K562 (cell line): ENCODE data around the gene PUS10. TPM values are rescaled to one million over a fixed set of nuclear protein-coding genes. Genes with fewer than 3 reads are reported as not detected.

Experiments
- BHLHE40 ChIP-seq: IDR thresholded peaks from 2 replicates; pipeline ENCODE4 v1.6.1; 2011; ENCODE audit warnings: low read length, improper control_type of control experiment
- COPS2 ChIP-seq: fragments of 450-650 bp; conservative IDR thresholded peaks from 2 replicates; pipeline ENCODE4 v1.6.1; 2016; ENCODE audit warnings: mild to moderate bottlenecking, moderate library complexity
- FOXA3 ChIP-seq, 2 experiments: fragments of 450-650 bp in 1 of 2; sonication (generic) in 1 of 2; formaldehyde crosslinking; IDR thresholded peaks in 1 of 2; conservative IDR thresholded peaks in 1 of 2; 2 replicates each; pipeline versions ENCODE4 v1.4.0 to v1.8.0; 2020 to 2022; ENCODE audit warnings: mild to moderate bottlenecking in 2 of 2, missing genetic modification reagents in 1 of 2
- KLF6 ChIP-seq: fragments of 250-450 bp; sonication (Bioruptor Pico); IDR thresholded peaks from 2 replicates; pipeline ENCODE4 v1.4.0; 2020; ENCODE audit warnings: mild to moderate bottlenecking, moderate library complexity, borderline replicate concordance
- MCM5 ChIP-seq: fragments of 450-650 bp; IDR thresholded peaks from 2 replicates; pipeline ENCODE4 v1.6.1; 2016; ENCODE audit warnings: low read depth
- NR2C1 ChIP-seq, 2 experiments: fragments of 450-650 bp; IDR thresholded peaks; 2 replicates each; pipeline ENCODE4 v1.6.1; 2017; ENCODE audit warnings: mild to moderate bottlenecking in 2 of 2, antibody characterized with exemption in 1 of 2, inconsistent platforms in 1 of 2, missing compliant biosample characterization in 1 of 2, missing genetic modification characterization in 1 of 2
- OTX1 ChIP-seq: fragments of 450-650 bp; formaldehyde crosslinking; IDR thresholded peaks from 2 replicates; pipeline ENCODE4 v1.4.0; 2022; ENCODE audit warnings: mild to moderate bottlenecking
- PCBP2 ChIP-seq: fragments of 200-400 bp; formaldehyde crosslinking; IDR thresholded peaks from 2 replicates; pipeline ENCODE4 v1.6.1; 2018; ENCODE audit warnings: low read length, low read depth, mild to moderate bottlenecking, moderate library complexity; ENCODE audit not compliant: poor library complexity, severe bottlenecking
- RBM17 ChIP-seq: fragments of 200-400 bp; formaldehyde crosslinking; IDR thresholded peaks from 2 replicates; pipeline ENCODE4 v1.6.1; 2017; ENCODE audit warnings: low read depth, mild to moderate bottlenecking, low read length, borderline replicate concordance
- RFX1 ChIP-seq: fragments of 450-650 bp; IDR thresholded peaks from 2 replicates; pipeline ENCODE4 v1.6.1; 2016; ENCODE audit warnings: mild to moderate bottlenecking, moderate library complexity
- TBL1XR1 ChIP-seq, 2 experiments: IDR thresholded peaks; 2 replicates each; pipeline ENCODE4 v1.6.1; 2012; ENCODE audit warnings: improper control_type of control experiment in 2 of 2, low read length in 2 of 2, mild to moderate bottlenecking in 1 of 2
- ZNF41 ChIP-seq: fragments of 250-450 bp; sonication (Bioruptor Pico); conservative IDR thresholded peaks from 2 replicates; pipeline ENCODE4 v1.4.0; 2020; ENCODE audit warnings: mild to moderate bottlenecking
- ZNF445 ChIP-seq: fragments of 250-450 bp; sonication (Bioruptor Pico); IDR thresholded peaks from 2 replicates; pipeline ENCODE4 v1.4.0; 2020; ENCODE audit warnings: low read depth, mild to moderate bottlenecking, moderate library complexity
- polyA plus RNA-seq, 8 experiments: library from polyadenylated mRNA; depleted of rRNA in 4 of 8; stranded (reverse) in 5 of 8; unstranded in 3 of 8; fragments of >200 nt; fragmentation: Nextera tagmentation in 2 of 8; fragmentation: Illumina TruSeq in 1 of 8; extraction: Ambion mirVana in 2 of 8; extraction: Trizol in 1 of 8; gene quantifications; 2 replicates each; pipeline versions ENCODE4 v1.2.1 to v1.2.3, GENCODE V29; 2011 to 2014; ENCODE audit warnings: inconsistent platforms in 1 of 8, missing spikeins in 1 of 8
- total RNA-seq, 7 experiments: library from RNA; depleted of rRNA in 6 of 7; stranded (reverse); fragments of >200 nt in 6 of 7; fragmentation: Illumina TruSeq in 2 of 7; extraction: Trizol in 2 of 7; gene quantifications; 2 replicates each; pipeline versions ENCODE4 v1.2.1 to v1.2.3, GENCODE V29; 2011 to 2021; ENCODE audit warnings: low replicate concordance in 1 of 7
- TF ChIP-seq, protein P1 (sequence below): sonication (generic); formaldehyde crosslinking; IDR thresholded peaks from 2 replicates; pipeline ENCODE4 v1.8.0; 2022; ENCODE audit warnings: mild to moderate bottlenecking, missing genetic modification reagents
- TF ChIP-seq, protein P2 (sequence below): fragments of 250-450 bp; sonication (Bioruptor Pico); IDR thresholded peaks from 2 replicates; pipeline ENCODE4 v1.8.0; 2021; ENCODE audit warnings: moderate library complexity, mild to moderate bottlenecking, inconsistent platforms
- TF ChIP-seq, protein P3 (sequence below): fragments of 200-800 bp; sonication (Bioruptor generic); IDR thresholded peaks from 2 replicates; pipeline ENCODE4 v1.6.1; 2016; ENCODE audit warnings: missing genetic modification characterization, missing compliant biosample characterization
- TF ChIP-seq, protein P4 (sequence below): fragments of 450-650 bp; IDR thresholded peaks from 2 replicates; pipeline ENCODE4 v1.6.1; 2016; ENCODE audit warnings: missing biosample characterization, missing genetic modification characterization
- TF ChIP-seq, protein P5 (sequence below): fragments of 450-650 bp; IDR thresholded peaks from 2 replicates; pipeline ENCODE4 v1.7.0; 2016; ENCODE audit warnings: borderline replicate concordance

The PUS10 gene
- total and polyA plus RNA-seq, 9 of the 15 experiments (the other 6 are each of a cell fraction or from before 2014, with no cell fraction given) = 5.0 to 10.7 (median 7.6) TPM

DNA sequence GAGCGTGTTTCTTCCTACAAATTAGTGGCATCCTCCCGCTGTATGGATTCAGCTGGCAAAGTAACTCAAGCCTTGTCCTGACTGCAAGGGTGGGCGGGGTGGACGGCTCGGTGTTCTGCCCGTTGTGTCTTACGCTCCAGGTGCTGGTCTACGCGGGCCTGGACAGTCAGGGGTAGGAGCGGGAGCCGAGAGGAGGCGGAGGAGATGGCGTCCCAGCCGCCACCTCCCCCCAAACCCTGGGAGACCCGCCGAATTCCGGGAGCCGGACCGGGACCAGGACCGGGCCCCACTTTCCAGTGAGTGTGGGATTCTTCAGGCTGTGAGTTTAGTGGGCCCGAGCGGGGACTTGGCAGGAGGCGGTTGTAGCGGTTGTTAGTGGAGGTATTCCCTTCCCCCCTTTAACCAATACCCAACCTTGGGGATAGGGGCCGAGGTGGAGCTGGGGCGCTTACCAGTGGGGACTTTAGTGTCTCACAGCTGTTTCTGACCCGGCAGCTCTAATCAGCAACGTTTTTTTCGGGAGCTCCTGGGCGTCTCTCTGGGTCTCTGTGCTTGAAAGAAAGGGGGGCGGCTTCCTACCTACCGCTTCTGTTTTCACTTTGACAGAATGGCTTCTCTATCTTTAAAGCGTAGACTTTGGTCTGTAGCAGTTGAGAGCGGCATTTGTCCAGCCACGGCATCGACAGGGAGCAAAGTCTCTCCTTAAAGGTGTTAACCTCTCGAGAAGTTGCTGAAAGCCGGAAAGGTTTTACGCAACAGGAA is at the start of gene PUS10, which contains the start of gene PEX13 (continued):
- TF ChIP-seq, protein P1, sequence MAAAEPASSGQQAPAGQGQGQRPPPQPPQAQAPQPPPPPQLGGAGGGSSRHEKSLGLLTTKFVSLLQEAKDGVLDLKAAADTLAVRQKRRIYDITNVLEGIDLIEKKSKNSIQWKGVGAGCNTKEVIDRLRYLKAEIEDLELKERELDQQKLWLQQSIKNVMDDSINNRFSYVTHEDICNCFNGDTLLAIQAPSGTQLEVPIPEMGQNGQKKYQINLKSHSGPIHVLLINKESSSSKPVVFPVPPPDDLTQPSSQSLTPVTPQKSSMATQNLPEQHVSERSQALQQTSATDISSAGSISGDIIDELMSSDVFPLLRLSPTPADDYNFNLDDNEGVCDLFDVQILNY (CRISPR knock-in tag) = no peak
- TF ChIP-seq MCM5 = no peak
- TF ChIP-seq RFX1 = no peak
- TF ChIP-seq, protein P2, sequence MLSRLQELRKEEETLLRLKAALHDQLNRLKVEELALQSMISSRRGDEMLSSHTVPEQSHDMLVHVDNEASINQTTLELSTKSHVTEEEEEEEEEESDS (CRISPR knock-in tag) = no peak
- TF ChIP-seq COPS2 = no peak
- TF ChIP-seq NR2C1 (IDR thresholded peaks at IDR 0.05) = no peak
- TF ChIP-seq NR2C1 (tag; IDR thresholded peaks at IDR 0.05) = no peak
- no peak for TF ChIP-seq KLF6 (CRISPR knock-in tag)
- TF ChIP-seq, protein P3, sequence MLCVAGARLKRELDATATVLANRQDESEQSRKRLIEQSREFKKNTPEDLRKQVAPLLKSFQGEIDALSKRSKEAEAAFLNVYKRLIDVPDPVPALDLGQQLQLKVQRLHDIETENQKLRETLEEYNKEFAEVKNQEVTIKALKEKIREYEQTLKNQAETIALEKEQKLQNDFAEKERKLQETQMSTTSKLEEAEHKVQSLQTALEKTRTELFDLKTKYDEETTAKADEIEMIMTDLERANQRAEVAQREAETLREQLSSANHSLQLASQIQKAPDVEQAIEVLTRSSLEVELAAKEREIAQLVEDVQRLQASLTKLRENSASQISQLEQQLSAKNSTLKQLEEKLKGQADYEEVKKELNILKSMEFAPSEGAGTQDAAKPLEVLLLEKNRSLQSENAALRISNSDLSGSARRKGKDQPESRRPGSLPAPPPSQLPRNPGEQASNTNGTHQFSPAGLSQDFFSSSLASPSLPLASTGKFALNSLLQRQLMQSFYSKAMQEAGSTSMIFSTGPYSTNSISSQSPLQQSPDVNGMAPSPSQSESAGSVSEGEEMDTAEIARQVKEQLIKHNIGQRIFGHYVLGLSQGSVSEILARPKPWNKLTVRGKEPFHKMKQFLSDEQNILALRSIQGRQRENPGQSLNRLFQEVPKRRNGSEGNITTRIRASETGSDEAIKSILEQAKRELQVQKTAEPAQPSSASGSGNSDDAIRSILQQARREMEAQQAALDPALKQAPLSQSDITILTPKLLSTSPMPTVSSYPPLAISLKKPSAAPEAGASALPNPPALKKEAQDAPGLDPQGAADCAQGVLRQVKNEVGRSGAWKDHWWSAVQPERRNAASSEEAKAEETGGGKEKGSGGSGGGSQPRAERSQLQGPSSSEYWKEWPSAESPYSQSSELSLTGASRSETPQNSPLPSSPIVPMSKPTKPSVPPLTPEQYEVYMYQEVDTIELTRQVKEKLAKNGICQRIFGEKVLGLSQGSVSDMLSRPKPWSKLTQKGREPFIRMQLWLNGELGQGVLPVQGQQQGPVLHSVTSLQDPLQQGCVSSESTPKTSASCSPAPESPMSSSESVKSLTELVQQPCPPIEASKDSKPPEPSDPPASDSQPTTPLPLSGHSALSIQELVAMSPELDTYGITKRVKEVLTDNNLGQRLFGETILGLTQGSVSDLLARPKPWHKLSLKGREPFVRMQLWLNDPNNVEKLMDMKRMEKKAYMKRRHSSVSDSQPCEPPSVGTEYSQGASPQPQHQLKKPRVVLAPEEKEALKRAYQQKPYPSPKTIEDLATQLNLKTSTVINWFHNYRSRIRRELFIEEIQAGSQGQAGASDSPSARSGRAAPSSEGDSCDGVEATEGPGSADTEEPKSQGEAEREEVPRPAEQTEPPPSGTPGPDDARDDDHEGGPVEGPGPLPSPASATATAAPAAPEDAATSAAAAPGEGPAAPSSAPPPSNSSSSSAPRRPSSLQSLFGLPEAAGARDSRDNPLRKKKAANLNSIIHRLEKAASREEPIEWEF (CRISPR knock-in tag) = 0 out of 2 replicates have a peak, but pooled peaks have one; percentile 30
- no peak for TF ChIP-seq TBL1XR1 (IDR thresholded peaks at IDR 0.05; ENCODE audit: low read length in 2 of 2)
- TF ChIP-seq BHLHE40 = no peak
- no peak for TF ChIP-seq FOXA3 (CRISPR knock-in tag; conservative IDR thresholded peaks at IDR 0.05 in 1 of 2, IDR thresholded peaks at IDR 0.05 in 1 of 2)
- TF ChIP-seq ZNF41 (CRISPR knock-in tag) = no peak
- no peak for TF ChIP-seq OTX1
- no peak for TF ChIP-seq RBM17
- TF ChIP-seq PCBP2 = no peak
- TF ChIP-seq, protein P4, sequence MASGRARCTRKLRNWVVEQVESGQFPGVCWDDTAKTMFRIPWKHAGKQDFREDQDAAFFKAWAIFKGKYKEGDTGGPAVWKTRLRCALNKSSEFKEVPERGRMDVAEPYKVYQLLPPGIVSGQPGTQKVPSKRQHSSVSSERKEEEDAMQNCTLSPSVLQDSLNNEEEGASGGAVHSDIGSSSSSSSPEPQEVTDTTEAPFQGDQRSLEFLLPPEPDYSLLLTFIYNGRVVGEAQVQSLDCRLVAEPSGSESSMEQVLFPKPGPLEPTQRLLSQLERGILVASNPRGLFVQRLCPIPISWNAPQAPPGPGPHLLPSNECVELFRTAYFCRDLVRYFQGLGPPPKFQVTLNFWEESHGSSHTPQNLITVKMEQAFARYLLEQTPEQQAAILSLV = no peak
- TF ChIP-seq, protein P5, sequence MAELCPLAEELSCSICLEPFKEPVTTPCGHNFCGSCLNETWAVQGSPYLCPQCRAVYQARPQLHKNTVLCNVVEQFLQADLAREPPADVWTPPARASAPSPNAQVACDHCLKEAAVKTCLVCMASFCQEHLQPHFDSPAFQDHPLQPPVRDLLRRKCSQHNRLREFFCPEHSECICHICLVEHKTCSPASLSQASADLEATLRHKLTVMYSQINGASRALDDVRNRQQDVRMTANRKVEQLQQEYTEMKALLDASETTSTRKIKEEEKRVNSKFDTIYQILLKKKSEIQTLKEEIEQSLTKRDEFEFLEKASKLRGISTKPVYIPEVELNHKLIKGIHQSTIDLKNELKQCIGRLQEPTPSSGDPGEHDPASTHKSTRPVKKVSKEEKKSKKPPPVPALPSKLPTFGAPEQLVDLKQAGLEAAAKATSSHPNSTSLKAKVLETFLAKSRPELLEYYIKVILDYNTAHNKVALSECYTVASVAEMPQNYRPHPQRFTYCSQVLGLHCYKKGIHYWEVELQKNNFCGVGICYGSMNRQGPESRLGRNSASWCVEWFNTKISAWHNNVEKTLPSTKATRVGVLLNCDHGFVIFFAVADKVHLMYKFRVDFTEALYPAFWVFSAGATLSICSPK = no peak
- TF ChIP-seq ZNF445 = no peak
